Type B pancreatic cell (in vitro differentiated cells): ENCODE data around the gene TBC1D22A. TPM values are rescaled to one million over a fixed set of nuclear protein-coding genes. Genes with fewer than 3 reads are reported as not detected.

ENCODE experiments used
- DNase-seq: peaks from one replicate; pipeline ENCODE4 v3.0.0; 2021; ENCODE audit warnings: mixed read lengths; ENCODE audit not compliant: unreplicated experiment; ENCODE audit errors: extremely low spot score
- H3K27ac Mint-ChIP-seq: 2 replicates; pipeline ENCODE4 v1.8.0; 2021; ENCODE audit warnings: mild to moderate bottlenecking, mixed read lengths
- H3K27me3 Mint-ChIP-seq: 2 replicates; pipeline ENCODE4 v1.8.0; 2021; ENCODE audit warnings: mixed read lengths
- H3K36me3 Mint-ChIP-seq: 2 replicates; pipeline ENCODE4 v1.8.0; 2021; ENCODE audit warnings: mixed read lengths
- H3K4me1 Mint-ChIP-seq: one replicate; pipeline ENCODE4 v1.8.0; 2021; ENCODE audit warnings: mixed read lengths; ENCODE audit not compliant: unreplicated experiment
- H3K4me3 Mint-ChIP-seq: 2 replicates; pipeline ENCODE4 v1.8.0; 2021; ENCODE audit warnings: mild to moderate bottlenecking, mixed read lengths
- H3K9me3 Mint-ChIP-seq: 2 replicates; pipeline ENCODE4 v1.8.0; 2021; ENCODE audit warnings: mixed read lengths
- CTCF ChIP-seq: fragments of 200-600 bp; sonication (generic); conservative IDR thresholded peaks from 2 replicates; pipeline ENCODE4 v1.5.0; 2021; ENCODE audit warnings: antibody characterized with exemption, mild to moderate bottlenecking
- total RNA-seq: library from RNA; stranded (reverse); gene quantifications from 2 replicates; pipeline ENCODE4 v1.2.1, GENCODE V29; 2021; ENCODE audit warnings: low replicate concordance

TBC1D22A gene
- total RNA-seq, 1 donor from 2014 or later = 16.2 TPM

GRCh38 chr22:46994983-46995382 lies 232.5 kb downstream of the TBC1D22A start:
- Mint-ChIP-seq H3K4me1 (peaks cover 13% of the 10 kb centered on the region), H3K27ac (no peak overlapping the region), H3K4me3 (no peak overlapping the region), H3K9me3 (no peaks in the 10 kb centered on the region), H3K27me3 (no peaks in the 10 kb centered on the region), H3K36me3 (no peaks in the 10 kb centered on the region)
- no peak for TF ChIP-seq CTCF
- DNase-seq = no peak

- Mint-ChIP-seq H3K27me3 (no peaks in the 10 kb centered on the region), H3K4me1 (peaks cover 13% of the 10 kb centered on the region), H3K9me3 (no peaks in the 10 kb centered on the region), H3K4me3 (no peak overlapping the region), H3K36me3 (peaks cover 3% of the 10 kb centered on the region), H3K27ac (no peak overlapping the region)
- no peak for TF ChIP-seq CTCF
- no peak for DNase-seq
Observed at GRCh38 chr22:46995501-46996360, 233.3 kb downstream of the TBC1D22A start.

GRCh38 chr22:46996595-46997310 lies 234.3 kb downstream of the TBC1D22A start:
- peaks cover 13% of the 10 kb centered on the region for H3K4me1 Mint-ChIP-seq
- no peaks in the 10 kb centered on the region for H3K27me3 Mint-ChIP-seq
- TF ChIP-seq CTCF = no peak
- no peak overlapping the region for H3K27ac Mint-ChIP-seq
- no peak for DNase-seq
- no peak overlapping the region for H3K4me3 Mint-ChIP-seq
- H3K36me3 Mint-ChIP-seq = peaks cover 3% of the 10 kb centered on the region
- no peaks in the 10 kb centered on the region for H3K9me3 Mint-ChIP-seq

GRCh38 chr22:46997311-46997970 lies 235.0 kb downstream of the TBC1D22A start:
- Mint-ChIP-seq H3K4me3 (no peak overlapping the region), H3K9me3 (no peaks in the 10 kb centered on the region), H3K27ac (no peak overlapping the region), H3K27me3 (no peaks in the 10 kb centered on the region), H3K36me3 (peaks cover 3% of the 10 kb centered on the region), H3K4me1 (peaks cover 13% of the 10 kb centered on the region)
- DNase-seq = no peak
- no peak for TF ChIP-seq CTCF

- Mint-ChIP-seq H3K9me3 (no peaks in the 10 kb centered on the region), H3K4me3 (no peak overlapping the region), H3K27ac (no peak overlapping the region), H3K36me3 (peaks cover 3% of the 10 kb centered on the region), H3K4me1 (peaks cover 13% of the 10 kb centered on the region), H3K27me3 (no peaks in the 10 kb centered on the region)
- no peak for TF ChIP-seq CTCF
- no peak for DNase-seq
Observed at GRCh38 chr22:46998331-46998730, 235.9 kb downstream of the TBC1D22A start.
